HEK293 (cell line): ENCODE data around the gene RYR2.
A peak's percentile ranks its signal among the peaks of the same experiment; 100 is the strongest.

ENCODE experiments used
- GLI2 ChIP-seq: fragments of 450-650 bp; formaldehyde crosslinking; IDR thresholded peaks from 2 replicates; pipeline ENCODE4; 2017; ENCODE audit warnings: missing biosample characterization, missing genetic modification characterization, low read depth, borderline replicate concordance
- OSR2 ChIP-seq: fragments of 450-650 bp; formaldehyde crosslinking; IDR thresholded peaks from 2 replicates; pipeline ENCODE4 v1.5.1; 2016; ENCODE audit warnings: missing biosample characterization, missing genetic modification characterization
- SP3 ChIP-seq: fragments of 450-650 bp; formaldehyde crosslinking; IDR thresholded peaks from 2 replicates; pipeline ENCODE4 v1.5.1; 2016; ENCODE audit warnings: missing biosample characterization, missing genetic modification characterization
- YY2 ChIP-seq: fragments of 450-650 bp; formaldehyde crosslinking; IDR thresholded peaks from 2 replicates; pipeline ENCODE4 v1.5.1; 2016; ENCODE audit warnings: missing biosample characterization, missing genetic modification characterization
- ZBTB20 ChIP-seq: fragments of 450-650 bp; formaldehyde crosslinking; IDR thresholded peaks from 2 replicates; pipeline ENCODE4 v1.5.1; 2016; ENCODE audit warnings: missing biosample characterization, missing genetic modification characterization
- ZBTB8A ChIP-seq: fragments of 450-650 bp; formaldehyde crosslinking; IDR thresholded peaks from 2 replicates; pipeline ENCODE4 v1.5.1; 2016; ENCODE audit warnings: missing biosample characterization, missing genetic modification characterization
- ZFP37 ChIP-seq: fragments of 450-650 bp; formaldehyde crosslinking; IDR thresholded peaks from 2 replicates; pipeline ENCODE4 v1.5.1; 2016; ENCODE audit warnings: missing biosample characterization, missing genetic modification characterization
- ZNF138 ChIP-seq: fragments of 450-650 bp; formaldehyde crosslinking; IDR thresholded peaks from 2 replicates; pipeline ENCODE4 v1.5.1; 2016; ENCODE audit warnings: missing biosample characterization, missing genetic modification characterization, borderline replicate concordance
- ZNF140 ChIP-seq: fragments of 450-650 bp; formaldehyde crosslinking; IDR thresholded peaks from 2 replicates; pipeline ENCODE4 v1.5.1; 2016; ENCODE audit warnings: missing biosample characterization, missing genetic modification characterization
- ZNF146 ChIP-seq: fragments of 450-650 bp; formaldehyde crosslinking; IDR thresholded peaks from 2 replicates; pipeline ENCODE4 v1.5.1; 2016; ENCODE audit warnings: missing biosample characterization, missing genetic modification characterization
- ZNF175 ChIP-seq: fragments of 450-650 bp; formaldehyde crosslinking; IDR thresholded peaks from 2 replicates; pipeline ENCODE4 v1.5.1; 2016; ENCODE audit warnings: missing biosample characterization, missing genetic modification characterization
- ZNF2 ChIP-seq: fragments of 450-650 bp; formaldehyde crosslinking; IDR thresholded peaks from 2 replicates; pipeline ENCODE4 v1.5.1; 2016; ENCODE audit warnings: missing biosample characterization, missing genetic modification characterization
- ZNF202 ChIP-seq: fragments of 450-650 bp; formaldehyde crosslinking; IDR thresholded peaks from 2 replicates; pipeline ENCODE4 v1.5.1; 2016; ENCODE audit warnings: missing biosample characterization, missing genetic modification characterization, borderline replicate concordance
- ZNF214 ChIP-seq: fragments of 450-650 bp; formaldehyde crosslinking; IDR thresholded peaks from 2 replicates; pipeline ENCODE4 v1.5.1; 2017; ENCODE audit warnings: missing biosample characterization, mild to moderate bottlenecking, missing genetic modification characterization, borderline replicate concordance
- ZNF239 ChIP-seq: fragments of 450-650 bp; formaldehyde crosslinking; IDR thresholded peaks from 2 replicates; pipeline ENCODE4 v1.5.1; 2016; ENCODE audit warnings: missing biosample characterization, missing genetic modification characterization
- ZNF311 ChIP-seq: fragments of 450-650 bp; formaldehyde crosslinking; IDR thresholded peaks from 2 replicates; pipeline ENCODE4 v1.5.1; 2017; ENCODE audit warnings: missing biosample characterization, missing genetic modification characterization, borderline replicate concordance
- ZNF335 ChIP-seq: fragments of 450-650 bp; formaldehyde crosslinking; conservative IDR thresholded peaks from 2 replicates; pipeline ENCODE4 v1.5.1; 2016; ENCODE audit warnings: missing biosample characterization, missing genetic modification characterization
- ZNF37A ChIP-seq: fragments of 450-650 bp; IDR thresholded peaks from 2 replicates; pipeline ENCODE4 v1.5.1; 2018; ENCODE audit warnings: missing biosample characterization, missing genetic modification characterization
- ZNF416 ChIP-seq: fragments of 450-650 bp; formaldehyde crosslinking; IDR thresholded peaks from 2 replicates; pipeline ENCODE4 v1.5.1; 2016; ENCODE audit warnings: missing biosample characterization, missing genetic modification characterization
- ZNF501 ChIP-seq: fragments of 450-650 bp; formaldehyde crosslinking; IDR thresholded peaks from 2 replicates; pipeline ENCODE4 v1.5.1; 2016; ENCODE audit warnings: missing biosample characterization, missing genetic modification characterization
- ZNF629 ChIP-seq: fragments of 450-650 bp; formaldehyde crosslinking; IDR thresholded peaks from 2 replicates; pipeline ENCODE4 v1.5.1; 2017; ENCODE audit warnings: missing biosample characterization, missing genetic modification characterization
- ZNF670 ChIP-seq: fragments of 450-650 bp; formaldehyde crosslinking; IDR thresholded peaks from 2 replicates; pipeline ENCODE4 v1.5.1; 2016; ENCODE audit warnings: missing biosample characterization, missing genetic modification characterization, low read depth
- ZNF830 ChIP-seq: fragments of 450-650 bp; IDR thresholded peaks from 2 replicates; pipeline ENCODE4 v1.5.0; 2018; ENCODE audit warnings: missing biosample characterization, missing genetic modification characterization, low read depth, mild to moderate bottlenecking, moderate library complexity
- ZNF837 ChIP-seq: fragments of 450-650 bp; formaldehyde crosslinking; IDR thresholded peaks from 2 replicates; pipeline ENCODE4 v1.5.1; 2016; ENCODE audit warnings: missing biosample characterization, missing genetic modification characterization
- TF ChIP-seq, protein P1 (sequence below): fragments of 450-650 bp; formaldehyde crosslinking; IDR thresholded peaks from 2 replicates; pipeline ENCODE4 v1.5.1; 2016; ENCODE audit warnings: missing biosample characterization, missing genetic modification characterization
- TF ChIP-seq, protein P2 (sequence below): fragments of 450-650 bp; formaldehyde crosslinking; IDR thresholded peaks from 2 replicates; pipeline ENCODE4 v1.5.1; 2016; ENCODE audit warnings: missing biosample characterization, missing genetic modification characterization
- TF ChIP-seq, protein P3 (sequence below): fragments of 450-650 bp; formaldehyde crosslinking; IDR thresholded peaks from 2 replicates; pipeline ENCODE4 v1.5.1; 2016; ENCODE audit warnings: missing biosample characterization, missing genetic modification characterization
- TF ChIP-seq, protein P4 (sequence below): fragments of 450-650 bp; formaldehyde crosslinking; IDR thresholded peaks from 2 replicates; pipeline ENCODE4 v1.5.1; 2016; ENCODE audit warnings: missing biosample characterization, missing genetic modification characterization
- TF ChIP-seq, protein P5 (sequence below): fragments of 450-650 bp; formaldehyde crosslinking; IDR thresholded peaks from 2 replicates; pipeline ENCODE4 v1.5.1; 2016; ENCODE audit warnings: missing biosample characterization, missing genetic modification characterization
- TF ChIP-seq, protein P6 (sequence below): fragments of 450-650 bp; IDR thresholded peaks from 2 replicates; pipeline ENCODE4 v1.5.1; 2018; ENCODE audit warnings: missing biosample characterization, mild to moderate bottlenecking, missing genetic modification characterization

The RYR2 gene

DNA sequence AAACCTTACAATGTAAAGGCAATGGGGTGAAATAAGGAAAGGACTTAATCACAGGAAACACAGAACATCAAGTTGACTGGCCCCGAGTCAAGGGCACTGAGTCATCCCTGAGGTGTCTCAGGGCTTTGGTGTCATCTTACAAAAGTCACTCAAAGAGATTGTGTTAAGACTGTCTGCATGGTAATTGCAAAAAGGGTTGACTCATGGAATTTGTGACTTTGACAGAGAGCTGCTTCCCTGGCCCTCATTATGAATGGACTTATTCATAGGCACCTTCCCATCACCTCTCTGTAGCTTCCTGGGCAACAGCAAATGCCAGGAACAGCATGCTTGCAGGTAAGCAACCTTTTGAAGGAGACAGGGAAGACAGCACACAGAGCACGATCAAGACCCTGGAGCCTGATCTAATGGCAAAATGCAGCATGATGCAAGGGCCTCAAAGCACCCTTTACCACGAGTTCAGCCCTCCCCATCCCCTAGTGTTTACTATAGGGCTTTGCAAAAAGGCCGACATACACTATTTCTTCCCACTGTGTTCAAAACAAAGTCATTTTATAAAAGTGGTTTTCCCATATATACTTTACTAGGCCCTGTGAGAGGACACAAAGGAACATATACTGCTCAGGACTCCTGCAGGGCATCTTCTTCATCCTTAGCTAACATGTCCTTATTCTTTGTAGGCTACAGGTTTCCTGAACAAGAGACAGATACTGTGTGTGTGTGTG, 831.7 kb downstream of the RYR2 start (continued):
- TF ChIP-seq, protein P1, sequence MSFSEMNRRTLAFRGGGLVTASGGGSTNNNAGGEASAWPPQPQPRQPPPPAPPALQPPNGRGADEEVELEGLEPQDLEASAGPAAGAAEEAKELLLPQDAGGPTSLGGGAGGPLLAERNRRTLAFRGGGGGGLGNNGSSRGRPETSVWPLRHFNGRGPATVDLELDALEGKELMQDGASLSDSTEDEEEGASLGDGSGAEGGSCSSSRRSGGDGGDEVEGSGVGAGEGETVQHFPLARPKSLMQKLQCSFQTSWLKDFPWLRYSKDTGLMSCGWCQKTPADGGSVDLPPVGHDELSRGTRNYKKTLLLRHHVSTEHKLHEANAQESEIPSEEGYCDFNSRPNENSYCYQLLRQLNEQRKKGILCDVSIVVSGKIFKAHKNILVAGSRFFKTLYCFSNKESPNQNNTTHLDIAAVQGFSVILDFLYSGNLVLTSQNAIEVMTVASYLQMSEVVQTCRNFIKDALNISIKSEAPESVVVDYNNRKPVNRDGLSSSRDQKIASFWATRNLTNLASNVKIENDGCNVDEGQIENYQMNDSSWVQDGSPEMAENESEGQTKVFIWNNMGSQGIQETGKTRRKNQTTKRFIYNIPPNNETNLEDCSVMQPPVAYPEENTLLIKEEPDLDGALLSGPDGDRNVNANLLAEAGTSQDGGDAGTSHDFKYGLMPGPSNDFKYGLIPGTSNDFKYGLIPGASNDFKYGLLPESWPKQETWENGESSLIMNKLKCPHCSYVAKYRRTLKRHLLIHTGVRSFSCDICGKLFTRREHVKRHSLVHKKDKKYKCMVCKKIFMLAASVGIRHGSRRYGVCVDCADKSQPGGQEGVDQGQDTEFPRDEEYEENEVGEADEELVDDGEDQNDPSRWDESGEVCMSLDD (tag by site-specific recombination) = no peak
- TF ChIP-seq ZNF138 (tag by site-specific recombination) (no peak), ZNF670 (tag by site-specific recombination) (no peak), ZNF629 (peak; percentile 84), ZNF140 (no peak), YY2 (no peak), ZNF311 (tag by site-specific recombination) (no peak), ZNF335 (tag by site-specific recombination) (peak; percentile 26; the same call in 1 of the 2 replicates), ZNF175 (tag by site-specific recombination) (no peak), ZNF146 (tag by site-specific recombination) (no peak), OSR2 (tag by site-specific recombination) (no peak), ZNF2 (tag by site-specific recombination) (no peak), ZNF830 (no peak), ZNF214 (tag by site-specific recombination) (no peak), ZNF202 (no peak), ZNF837 (tag by site-specific recombination) (no peak), ZNF501 (tag by site-specific recombination) (no peak), SP3 (peak; percentile 24), GLI2 (tag by site-specific recombination) (no peak), ZNF37A (tag by site-specific recombination) (no peak), ZBTB8A (tag by site-specific recombination) (no peak), ZNF239 (tag by site-specific recombination) (no peak), ZNF416 (tag by site-specific recombination) (no peak), ZBTB20 (no peak), ZFP37 (peak; percentile 94; the same call in 1 of the 2 replicates)
- TF ChIP-seq, protein P2, sequence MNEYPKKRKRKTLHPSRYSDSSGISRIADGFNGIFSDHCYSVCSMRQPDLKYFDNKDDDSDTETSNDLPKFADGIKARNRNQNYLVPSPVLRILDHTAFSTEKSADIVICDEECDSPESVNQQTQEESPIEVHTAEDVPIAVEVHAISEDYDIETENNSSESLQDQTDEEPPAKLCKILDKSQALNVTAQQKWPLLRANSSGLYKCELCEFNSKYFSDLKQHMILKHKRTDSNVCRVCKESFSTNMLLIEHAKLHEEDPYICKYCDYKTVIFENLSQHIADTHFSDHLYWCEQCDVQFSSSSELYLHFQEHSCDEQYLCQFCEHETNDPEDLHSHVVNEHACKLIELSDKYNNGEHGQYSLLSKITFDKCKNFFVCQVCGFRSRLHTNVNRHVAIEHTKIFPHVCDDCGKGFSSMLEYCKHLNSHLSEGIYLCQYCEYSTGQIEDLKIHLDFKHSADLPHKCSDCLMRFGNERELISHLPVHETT (tag by site-specific recombination) = peak; percentile 64; the same call in 1 of the 2 replicates
- TF ChIP-seq, protein P3, sequence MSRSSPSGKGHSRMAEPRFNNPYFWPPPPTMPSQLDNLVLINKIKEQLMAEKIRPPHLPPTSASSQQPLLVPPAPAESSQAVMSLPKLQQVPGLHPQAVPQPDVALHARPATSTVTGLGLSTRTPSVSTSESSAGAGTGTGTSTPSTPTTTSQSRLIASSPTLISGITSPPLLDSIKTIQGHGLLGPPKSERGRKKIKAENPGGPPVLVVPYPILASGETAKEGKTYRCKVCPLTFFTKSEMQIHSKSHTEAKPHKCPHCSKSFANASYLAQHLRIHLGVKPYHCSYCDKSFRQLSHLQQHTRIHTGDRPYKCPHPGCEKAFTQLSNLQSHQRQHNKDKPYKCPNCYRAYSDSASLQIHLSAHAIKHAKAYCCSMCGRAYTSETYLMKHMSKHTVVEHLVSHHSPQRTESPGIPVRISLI (tag by site-specific recombination) = no peak
- TF ChIP-seq, protein P4, sequence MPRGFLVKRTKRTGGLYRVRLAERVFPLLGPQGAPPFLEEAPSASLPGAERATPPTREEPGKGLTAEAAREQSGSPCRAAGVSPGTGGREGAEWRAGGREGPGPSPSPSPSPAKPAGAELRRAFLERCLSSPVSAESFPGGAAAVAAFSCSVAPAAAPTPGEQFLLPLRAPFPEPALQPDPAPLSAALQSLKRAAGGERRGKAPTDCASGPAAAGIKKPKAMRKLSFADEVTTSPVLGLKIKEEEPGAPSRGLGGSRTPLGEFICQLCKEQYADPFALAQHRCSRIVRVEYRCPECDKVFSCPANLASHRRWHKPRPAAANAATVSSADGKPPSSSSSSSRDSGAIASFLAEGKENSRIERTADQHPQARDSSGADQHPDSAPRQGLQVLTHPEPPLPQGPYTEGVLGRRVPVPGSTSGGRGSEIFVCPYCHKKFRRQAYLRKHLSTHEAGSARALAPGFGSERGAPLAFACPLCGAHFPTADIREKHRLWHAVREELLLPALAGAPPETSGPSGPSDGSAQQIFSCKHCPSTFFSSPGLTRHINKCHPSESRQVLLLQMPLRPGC (tag by site-specific recombination) = peak; percentile 77
- TF ChIP-seq, protein P5, sequence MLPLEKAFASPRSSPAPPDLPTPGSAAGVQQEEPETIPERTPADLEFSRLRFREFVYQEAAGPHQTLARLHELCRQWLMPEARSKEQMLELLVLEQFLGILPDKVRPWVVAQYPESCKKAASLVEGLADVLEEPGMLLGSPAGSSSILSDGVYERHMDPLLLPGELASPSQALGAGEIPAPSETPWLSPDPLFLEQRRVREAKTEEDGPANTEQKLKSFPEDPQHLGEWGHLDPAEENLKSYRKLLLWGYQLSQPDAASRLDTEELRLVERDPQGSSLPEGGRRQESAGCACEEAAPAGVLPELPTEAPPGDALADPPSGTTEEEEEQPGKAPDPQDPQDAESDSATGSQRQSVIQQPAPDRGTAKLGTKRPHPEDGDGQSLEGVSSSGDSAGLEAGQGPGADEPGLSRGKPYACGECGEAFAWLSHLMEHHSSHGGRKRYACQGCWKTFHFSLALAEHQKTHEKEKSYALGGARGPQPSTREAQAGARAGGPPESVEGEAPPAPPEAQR (tag by site-specific recombination) = no peak
- TF ChIP-seq, protein P6, sequence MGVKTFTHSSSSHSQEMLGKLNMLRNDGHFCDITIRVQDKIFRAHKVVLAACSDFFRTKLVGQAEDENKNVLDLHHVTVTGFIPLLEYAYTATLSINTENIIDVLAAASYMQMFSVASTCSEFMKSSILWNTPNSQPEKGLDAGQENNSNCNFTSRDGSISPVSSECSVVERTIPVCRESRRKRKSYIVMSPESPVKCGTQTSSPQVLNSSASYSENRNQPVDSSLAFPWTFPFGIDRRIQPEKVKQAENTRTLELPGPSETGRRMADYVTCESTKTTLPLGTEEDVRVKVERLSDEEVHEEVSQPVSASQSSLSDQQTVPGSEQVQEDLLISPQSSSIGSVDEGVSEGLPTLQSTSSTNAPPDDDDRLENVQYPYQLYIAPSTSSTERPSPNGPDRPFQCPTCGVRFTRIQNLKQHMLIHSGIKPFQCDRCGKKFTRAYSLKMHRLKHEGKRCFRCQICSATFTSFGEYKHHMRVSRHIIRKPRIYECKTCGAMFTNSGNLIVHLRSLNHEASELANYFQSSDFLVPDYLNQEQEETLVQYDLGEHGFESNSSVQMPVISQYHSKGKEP (tag by site-specific recombination) = no peak
